GM19438 (cell line): ENCODE data around the gene C2orf81.
"Not testable (repeated sequence)": the region's sequence is repeated elsewhere in the genome, so short reads cannot be mapped to it uniquely, and the experiment has no call there.

Experiments used
- ATAC-seq: cut with Tn5 transposase; IDR thresholded peaks from one replicate; pipeline ENCODE4 v1.9.1; 2021; ENCODE audit warnings: low read depth; ENCODE audit not compliant: unreplicated experiment

The C2orf81 gene

DNA sequence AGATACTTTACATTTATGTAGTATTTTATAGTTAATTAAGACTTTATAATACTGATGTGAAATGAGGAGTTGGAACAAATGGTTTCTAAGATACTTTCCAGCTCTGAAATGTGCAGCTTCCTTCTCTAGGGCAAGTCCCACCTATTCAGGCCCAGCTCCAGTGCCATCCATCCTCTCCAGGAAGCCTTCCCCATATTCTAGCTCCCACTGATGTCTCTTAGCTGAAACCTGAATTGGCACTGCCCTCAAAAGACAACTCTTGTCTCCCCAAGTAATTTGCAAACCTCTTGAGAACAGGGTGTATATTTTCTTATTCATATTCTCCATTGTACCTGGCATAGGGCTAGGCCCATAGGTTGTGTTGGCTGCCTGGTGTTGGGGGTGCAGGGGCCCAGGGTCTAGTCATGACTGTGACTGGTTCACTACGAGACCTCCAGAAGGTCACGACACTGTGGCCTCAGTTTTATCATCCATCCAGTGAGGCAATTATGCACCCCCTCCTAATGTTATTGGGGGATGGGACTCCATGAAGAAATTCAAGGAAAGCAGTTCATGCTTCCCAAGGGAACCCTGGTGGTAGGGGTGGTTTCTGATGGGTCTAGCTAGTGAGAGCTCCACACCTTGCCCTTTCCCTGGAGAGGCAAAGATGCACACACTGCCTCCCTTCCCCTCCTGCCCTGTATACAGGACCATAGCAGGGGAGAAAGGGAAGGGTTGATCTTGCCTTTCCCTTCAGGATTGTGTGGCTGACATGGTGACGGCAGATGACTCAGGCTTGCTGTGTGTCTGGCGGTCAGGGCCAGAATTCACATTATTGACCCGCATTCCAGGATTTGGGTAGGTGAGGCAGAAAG, 2.9 kb upstream of the C2orf81 start:
- no peak for ATAC-seq

DNA sequence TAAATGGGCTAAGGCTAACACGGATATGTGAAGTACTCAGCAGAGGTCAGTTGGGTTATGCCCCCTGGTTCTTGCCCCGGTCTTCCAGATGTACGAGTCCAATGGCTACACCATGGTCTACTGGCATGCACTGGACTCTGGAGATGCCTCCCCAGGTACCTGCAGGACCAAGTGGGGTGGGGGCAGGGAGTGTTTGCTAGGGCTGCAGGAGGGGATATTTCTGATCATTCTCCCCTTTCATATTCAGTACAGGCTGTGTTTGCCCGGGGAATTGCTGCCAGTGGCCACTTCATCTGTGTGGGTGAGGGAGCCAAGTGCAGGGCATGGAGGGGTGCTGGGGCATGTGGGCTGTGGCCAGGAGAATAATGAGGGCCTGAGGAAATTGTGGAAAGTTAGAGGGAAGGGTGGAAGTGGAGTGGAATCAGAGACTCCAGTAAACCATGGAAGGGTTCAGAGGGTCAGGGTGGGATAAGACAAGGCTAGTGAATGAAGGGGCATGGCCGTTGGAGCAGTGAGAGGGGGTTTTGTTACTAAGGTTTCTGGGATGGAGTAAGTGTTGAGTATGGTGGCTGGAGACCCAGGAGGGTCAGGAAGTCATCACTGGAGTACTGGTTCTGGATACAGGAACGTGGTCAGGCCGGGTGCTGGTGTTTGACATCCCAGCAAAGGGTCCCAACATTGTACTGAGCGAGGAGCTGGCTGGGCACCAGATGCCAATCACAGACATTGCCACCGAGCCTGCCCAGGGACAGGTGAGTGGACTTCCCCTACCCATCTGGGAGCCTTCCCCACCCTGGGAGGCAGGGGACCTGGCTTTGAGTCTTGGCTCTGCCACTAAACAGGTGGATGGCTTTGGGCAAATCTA, 2.0 kb upstream of the C2orf81 start:
- ATAC-seq, result no peak

DNA sequence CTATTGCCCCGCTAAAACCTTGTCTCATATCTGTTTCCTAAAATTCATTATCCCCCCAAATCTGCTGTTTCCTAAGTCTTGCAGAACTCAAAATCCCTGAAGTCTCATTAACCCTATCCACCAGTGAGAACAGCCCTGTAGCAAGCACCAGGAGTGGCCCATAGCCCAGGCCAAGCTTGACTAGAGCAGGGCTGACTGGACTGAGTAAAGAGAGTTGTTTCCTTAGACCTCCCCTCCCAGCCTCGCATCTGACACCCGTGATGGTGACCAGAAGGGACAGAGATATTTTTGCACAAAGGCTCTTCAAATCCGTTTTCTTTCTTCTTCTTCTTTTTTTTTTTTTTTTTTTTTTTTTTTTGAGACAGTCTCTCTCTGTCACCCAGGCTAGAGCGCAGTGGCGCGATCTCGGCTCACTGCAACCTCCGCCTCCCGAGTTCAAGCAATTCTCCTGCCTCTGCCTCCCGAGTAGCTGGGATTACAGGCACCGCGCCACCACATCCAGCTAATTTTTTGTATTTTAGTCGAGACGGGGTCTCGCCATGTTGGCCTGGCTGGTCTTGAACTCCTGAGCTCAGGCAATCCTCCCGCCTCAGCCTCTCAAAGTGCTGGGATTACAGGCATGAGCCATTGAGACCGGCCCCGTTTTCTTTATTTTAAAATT, 846 bp downstream of the C2orf81 start:
- not testable (repeated sequence) for ATAC-seq

DNA sequence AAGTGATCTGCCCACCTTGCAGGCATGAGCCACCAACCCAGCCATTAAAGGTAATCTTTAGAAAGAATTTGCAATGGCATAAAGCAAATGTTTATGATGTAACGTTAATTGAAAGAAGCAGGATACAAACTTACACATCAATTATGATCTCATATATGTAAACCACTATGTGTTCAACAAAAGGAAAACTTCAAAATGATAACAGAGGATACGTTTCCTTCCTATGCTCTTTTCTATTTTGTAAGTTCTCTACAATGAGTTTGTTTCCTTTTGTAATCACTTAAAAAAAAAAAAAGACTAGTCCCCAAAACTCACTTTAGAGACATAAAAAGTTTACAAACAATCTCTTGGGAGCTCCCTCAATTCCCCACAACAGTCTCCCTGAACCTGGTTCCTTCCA, 1.4 kb downstream of the C2orf81 start:
- ATAC-seq, result no peak

DNA sequence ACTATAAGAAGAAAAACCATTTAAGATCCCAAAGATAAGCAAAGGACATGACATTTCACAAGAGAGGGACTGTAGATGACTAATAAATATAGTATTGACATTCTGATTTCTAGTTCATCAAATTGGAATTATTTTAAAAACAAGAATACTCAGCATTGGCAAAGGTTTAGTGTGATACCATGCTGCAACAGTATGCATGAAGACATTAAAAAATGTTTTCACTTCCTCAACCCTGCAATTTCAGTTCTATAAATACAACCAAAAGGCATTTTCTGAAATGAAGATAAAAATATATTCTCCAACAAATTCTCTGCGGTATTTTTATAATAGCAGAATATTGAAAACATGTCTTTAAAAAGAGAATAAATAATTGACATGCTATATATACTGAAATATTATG, 2.1 kb downstream of the C2orf81 start:
- no peak for ATAC-seq

DNA sequence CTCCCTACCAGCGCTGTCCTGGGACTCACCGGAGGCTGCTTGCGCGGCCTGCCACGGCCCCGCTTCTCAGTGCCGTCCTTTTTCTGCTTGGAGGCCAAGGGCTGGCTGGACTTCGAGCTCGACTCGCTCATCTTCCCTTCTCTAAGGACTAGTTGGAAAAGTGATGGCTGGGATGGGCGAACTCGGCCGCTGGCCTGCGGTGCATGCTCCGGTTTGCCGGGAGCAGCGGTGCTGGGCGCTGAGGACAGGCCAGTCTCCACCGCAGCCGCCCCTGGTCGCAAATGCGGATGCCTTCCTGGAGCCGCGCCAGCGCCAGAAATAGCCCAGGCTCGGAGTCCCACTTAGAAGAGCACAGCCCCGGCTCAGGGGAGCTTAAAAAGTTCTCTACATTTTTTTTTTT, 3.1 kb downstream of the C2orf81 start:
- ATAC-seq, result no peak

DNA sequence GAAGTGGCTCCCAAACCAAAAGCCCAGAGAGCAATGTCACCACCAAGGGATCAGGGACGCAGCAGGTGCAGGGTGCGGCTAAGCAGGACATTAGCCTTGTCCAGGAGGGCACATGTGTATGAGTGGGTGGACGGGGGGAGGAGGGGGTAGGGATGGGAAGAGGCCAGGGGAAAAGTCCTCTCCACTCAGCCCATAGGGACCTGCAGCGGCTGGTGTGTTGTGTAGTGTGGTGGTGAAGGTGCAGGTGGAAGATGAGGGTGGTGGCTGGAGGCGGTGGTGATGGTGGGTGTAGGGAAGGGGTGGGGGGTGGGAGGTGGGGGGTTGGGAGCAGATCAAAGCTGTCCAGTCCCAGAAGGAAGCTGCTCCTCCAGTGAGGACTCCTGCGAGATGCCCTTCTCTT, 3.7 kb downstream of the C2orf81 start:
- ATAC-seq, result no peak

DNA sequence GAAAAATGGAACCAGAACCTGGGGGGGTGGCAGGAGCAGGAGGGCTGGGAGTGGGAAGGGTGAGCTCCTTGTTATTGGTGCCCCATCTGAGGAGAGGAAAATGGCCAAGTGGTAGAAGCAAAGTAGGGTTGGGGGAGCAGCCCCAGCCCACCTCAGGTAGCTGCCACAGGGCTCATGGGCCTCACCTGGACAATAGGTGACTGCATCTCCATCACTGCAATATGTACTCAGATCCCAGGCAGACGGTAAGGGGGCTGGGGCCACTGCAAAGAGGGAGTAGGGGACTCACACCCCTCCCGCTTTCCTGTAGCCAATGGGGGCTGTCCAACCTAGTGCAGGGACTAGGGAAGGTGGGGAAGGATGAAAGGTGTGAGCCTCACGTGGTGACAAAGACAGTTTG, 4.2 kb downstream of the C2orf81 start:
- no peak for ATAC-seq

DNA sequence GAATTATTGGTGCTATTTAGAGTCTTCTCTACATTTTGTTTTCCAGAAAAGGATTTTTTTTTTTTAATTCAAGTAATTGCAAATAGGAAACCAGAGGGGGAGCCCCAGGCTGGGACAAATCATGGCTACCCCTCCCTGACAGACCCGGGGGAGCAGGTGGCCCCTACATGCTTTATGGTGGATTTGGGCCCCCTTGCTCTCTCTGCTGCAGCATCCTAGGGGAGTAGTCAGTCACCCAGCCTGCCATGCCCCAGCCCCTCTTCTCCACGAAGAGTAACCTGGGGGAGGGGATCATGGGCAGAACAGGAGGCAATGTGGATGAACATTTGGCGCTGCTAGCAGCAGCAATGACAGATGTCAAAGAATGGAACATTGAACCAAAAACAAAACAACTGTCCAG, 4.6 kb downstream of the C2orf81 start:
- no peak for ATAC-seq

DNA sequence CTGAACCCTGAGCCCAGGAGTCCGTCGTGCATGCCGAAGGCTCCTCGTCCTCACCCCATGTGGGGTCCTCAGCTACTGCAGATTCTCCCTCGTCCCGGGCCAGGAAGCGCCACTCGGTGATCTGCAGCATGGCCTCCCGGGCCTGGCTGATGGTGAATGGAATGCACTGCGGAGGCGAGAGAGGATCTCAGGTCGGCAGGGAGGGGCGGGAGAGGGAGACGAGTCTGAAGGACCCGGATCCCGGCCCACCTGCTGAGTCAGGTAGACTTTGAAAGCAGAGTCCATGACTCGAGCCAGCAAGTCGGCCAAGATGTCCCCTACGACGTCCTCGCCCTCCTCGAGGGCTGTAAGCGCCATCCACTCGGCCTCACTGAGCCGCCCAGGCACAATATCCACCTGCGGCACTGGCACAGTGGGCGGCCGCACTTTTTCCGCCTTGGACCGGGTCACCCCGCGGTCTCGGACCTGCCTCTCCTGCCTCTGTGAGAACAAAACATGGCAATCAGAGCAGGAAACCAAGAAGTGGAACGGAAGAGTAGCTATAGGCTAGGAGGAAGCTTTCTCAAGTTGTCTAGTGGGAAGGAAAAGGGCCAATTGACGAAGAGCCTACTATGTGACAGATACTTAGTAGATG, 5.5 kb downstream of the C2orf81 start:
- ATAC-seq, result no peak

DNA sequence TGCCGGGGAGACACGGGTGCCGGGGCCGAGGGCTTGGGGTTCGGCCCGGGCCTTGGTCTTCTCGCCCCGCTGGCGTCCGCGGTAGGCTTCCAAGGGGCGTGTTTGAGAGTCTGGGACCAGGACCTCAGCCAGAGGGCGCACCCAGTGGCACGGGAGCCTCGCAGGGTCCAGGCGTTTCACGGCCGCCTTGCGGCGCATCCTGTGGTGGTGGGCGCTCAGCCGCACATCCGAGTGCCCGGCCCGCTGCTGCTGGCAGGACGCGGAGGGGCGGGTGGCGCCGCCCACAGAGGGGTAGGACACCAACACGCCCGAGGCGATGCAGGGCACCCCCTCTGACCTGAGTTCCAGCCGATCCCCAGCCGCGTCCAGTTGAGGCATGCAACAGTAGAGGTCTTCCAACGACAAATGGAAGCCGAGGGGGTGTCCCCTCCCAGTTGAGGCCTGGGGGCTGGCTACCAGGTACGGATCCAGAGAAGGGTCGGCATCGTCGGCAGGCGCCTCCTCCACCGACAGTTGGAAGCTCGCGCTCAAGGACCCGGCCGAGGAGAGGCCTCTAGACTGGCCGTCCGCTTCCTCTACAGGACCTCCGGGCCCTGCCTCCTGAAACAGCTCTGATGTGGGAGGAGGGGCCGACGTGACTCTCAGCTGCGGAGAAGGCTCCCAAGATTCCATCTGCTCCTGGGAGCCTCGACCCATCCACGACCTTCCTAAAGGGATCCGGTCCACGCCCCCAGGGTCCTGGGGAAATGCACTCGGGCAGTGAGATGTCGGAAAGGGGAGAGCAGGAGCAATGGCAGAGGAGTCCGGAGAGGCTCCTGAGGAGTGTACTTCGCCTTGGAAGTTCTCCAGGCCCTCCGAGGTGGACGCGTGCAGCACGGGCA, 6.3 kb downstream of the C2orf81 start:
- peak; percentile 60 for ATAC-seq

DNA sequence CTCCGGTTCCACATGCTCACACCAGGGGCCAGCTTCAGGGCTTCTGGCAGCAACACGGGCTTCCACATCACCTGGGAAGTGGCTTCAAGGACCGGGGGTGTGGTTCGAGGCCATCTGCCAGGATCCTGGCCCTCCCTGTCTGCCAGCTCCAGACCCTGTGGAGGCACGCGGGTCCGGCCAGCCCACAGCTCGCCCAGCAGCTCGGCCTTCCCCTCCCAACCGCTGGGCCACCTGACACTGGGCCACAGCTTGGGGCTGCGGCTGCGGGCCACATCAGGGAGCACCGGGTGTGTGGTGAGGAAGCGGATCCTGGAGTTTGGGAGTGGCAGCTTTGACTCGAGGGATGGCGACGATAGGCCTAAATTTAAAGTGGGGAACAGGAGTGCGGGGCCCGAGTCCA, 7.0 kb downstream of the C2orf81 start:
- ATAC-seq, result no peak

DNA sequence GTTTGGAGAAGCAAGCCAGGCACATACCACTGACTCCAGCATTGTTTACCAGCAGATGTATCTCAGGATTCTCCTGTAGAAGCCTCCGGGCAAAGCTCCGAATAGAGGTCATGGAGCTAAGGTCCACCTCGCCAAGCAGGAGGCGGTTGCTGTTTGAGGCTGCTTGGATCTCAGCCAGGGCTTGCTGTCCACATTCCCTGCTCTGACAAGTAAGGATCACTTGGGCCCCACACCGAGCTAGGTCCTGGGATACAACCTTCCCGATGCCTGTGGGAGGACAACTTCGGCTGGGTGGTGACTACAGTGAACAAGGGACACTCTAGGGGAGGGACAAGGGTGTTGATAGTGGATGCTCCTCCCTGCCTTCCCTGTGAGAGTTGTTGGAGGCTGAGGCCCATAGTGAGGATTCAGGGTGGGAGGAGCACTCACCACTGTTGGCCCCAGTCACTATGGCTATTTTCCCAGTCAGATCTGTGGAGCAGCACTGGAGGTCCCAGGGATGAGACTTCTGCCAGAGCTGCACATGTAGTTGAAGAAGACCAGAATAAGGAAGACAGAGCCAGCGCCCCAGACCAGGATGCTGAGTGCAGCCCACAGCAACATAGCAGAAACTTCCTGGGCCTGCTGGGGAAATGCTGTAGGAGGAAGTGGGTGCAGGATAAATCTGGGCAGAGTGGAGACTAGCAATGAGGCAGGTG, 8.3 kb downstream of the C2orf81 start:
- no peak for ATAC-seq

DNA sequence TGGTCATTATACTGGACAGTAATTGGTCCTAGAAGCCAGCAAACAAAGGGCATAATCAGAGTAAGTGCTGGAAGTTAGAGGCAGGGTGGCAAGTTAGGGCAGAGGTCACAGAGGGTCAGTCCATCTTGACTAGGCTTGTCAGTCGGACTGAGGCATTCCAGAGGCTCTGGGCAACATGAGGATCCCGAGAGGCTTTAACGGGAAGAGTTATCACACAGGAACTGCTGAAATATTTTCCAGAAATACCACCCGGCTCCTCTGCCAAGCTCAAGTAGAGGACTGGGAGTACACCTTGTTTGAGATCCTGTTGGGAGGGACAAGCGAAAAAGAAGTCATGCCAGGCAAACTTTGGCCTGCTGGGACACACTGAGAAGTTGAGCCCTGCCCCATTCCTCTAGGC, 13.7 kb downstream of the C2orf81 start:
- ATAC-seq, result no peak

DNA sequence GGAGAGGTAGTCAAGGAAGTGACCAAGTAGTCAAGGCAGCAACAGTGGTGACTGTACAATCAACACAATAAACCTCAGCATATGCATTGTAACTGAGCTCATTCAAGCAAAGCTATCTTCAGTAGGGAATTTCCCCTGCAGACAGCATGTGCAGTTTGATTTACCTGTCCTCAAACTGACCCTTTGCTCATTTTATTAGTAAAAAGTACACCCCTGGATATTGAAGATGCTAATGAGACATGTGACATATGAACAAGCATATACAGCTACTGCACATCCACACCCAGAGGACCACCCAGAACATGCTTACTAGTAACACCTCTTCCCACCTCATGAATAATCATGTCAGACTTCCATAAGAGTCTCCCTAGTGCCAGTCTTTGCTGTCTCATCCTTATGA, 15.4 kb downstream of the C2orf81 start:
- ATAC-seq, result no peak

DNA sequence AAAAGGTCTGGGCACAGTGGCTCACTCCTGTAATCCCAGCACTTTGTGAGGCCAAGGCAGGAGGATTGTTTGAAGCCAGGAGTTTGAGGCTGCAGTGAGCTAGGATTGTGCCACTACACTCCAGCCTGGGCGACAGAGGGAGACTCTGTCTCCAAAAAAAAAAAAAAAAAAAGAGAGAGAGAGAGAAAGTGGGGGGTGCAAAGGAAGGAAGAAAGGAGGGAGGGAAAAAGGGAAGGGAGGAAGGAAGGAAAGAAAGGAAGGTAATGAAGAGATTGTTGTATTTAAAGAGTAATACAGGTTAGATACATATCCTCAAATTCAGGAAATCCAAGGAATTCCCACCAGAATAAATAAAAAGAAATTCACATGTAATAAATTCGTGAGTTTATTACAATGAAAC, 19.5 kb downstream of the C2orf81 start:
- no peak for ATAC-seq

DNA sequence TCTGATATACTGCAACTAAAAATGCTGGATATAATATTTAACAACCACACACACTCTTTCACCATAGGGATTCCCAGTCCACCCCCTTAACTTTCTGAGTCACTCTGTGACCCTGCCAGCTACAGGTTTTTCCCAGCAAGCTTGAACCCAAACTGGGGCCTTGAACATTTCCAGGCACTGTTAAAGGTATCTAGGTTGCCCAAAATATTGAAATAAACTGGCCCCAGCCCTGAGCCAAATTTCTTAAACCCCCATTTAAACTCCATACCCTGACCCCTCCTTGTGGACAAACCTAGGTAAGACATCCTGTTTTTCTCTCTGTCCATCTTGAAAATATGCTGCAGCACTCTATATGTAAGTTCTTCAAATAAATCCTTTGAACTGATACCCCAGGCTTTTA, 21.6 kb downstream of the C2orf81 start:
- ATAC-seq, result no peak

DNA sequence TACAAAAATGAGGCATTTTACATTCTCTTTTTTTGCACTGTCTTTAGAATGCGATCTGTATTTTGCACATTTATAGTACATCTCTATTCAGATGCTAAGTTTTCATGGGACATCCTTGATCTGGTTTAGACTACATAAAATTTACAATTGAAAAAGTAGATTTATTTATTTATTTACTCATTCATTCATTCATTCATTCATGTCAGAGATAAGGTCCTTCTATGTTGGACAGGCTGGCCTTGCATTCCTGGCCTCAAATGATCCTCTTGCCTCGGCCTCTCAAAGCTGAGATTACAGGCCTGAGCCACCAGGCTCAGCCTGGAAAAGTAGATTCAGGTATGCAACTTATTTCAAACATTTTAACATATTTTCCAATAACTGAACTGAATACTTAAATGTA, 25.3 kb downstream of the C2orf81 start:
- ATAC-seq, result no peak

DNA sequence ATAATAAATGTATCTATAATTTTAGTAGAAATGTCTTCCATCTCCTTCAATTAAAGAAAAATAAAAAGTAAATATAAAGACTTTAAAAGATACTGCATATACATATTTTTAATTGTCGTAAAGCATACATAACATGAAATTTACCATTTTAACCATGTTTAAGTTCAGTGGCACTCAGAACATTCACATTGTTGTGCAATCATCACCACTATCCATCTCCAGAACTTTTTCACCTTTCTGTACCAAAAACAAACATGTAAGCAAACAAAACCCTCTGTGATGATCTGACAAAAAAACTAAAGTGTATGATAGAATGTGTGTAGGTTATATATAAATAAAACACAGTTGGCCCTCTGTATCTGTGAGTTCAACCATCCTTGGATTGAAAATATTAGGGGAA, 27.9 kb downstream of the C2orf81 start:
- ATAC-seq, result no peak

DNA sequence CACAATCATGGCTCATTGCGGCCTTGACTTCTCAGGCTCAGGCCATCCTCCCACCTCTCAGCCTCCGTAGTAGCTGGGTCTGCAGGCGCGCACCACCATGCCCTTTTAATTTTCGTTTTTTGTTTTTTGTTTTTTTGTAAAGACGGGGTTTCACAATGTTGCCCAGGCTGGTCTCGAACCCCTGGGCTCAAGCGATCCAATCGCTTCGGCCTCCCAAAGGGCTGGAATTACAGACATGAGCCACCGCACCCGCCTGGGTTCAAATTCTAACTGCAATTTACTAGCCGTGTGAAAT, 29.0 kb downstream of the C2orf81 start:
- no peak for ATAC-seq
